Endodermal cell (in vitro differentiated cells): ENCODE measurements around the gene TUBB8. TPM values are rescaled to one million over a fixed set of nuclear protein-coding genes. Genes with fewer than 3 reads are reported as not detected.

Source experiments
- DNase-seq: peaks from one replicate; pipeline ENCODE4 v3.0.0-alpha.2; 2017
- H3K27ac ChIP-seq: 2 replicates; pipeline ENCODE4 v1.5.1; 2013; ENCODE audit warnings: mild to moderate bottlenecking, low read depth, low read length, moderate library complexity
- H3K27me3 ChIP-seq: 2 replicates; pipeline ENCODE4 v1.6.1; 2013; ENCODE audit warnings: mild to moderate bottlenecking, low read length, moderate library complexity; ENCODE audit not compliant: insufficient read depth, control insufficient read depth, poor library complexity, severe bottlenecking
- H3K36me3 ChIP-seq: 2 replicates; pipeline ENCODE4 v1.7.0; 2013; ENCODE audit warnings: mild to moderate bottlenecking, low read length, moderate library complexity; ENCODE audit not compliant: control insufficient read depth, insufficient read depth
- H3K4me1 ChIP-seq: one replicate; pipeline ENCODE4 v1.7.0; 2013; ENCODE audit warnings: low read length; ENCODE audit not compliant: control insufficient read depth, insufficient read depth
- H3K4me3 ChIP-seq: 2 replicates; pipeline ENCODE4 v1.5.1; 2013; ENCODE audit warnings: mild to moderate bottlenecking, low read length, moderate library complexity
- H3K9ac ChIP-seq: 2 replicates; pipeline ENCODE4 v1.6.1; 2013; ENCODE audit warnings: mild to moderate bottlenecking, low read length, moderate library complexity; ENCODE audit not compliant: poor library complexity, severe bottlenecking; ENCODE audit errors: extremely low read depth
- H3K9me3 ChIP-seq: 2 replicates; pipeline ENCODE4 v1.6.1; 2013; ENCODE audit warnings: mild to moderate bottlenecking, low read length, moderate library complexity; ENCODE audit not compliant: control insufficient read depth
- H3K27ac Mint-ChIP-seq: 2 replicates; pipeline ENCODE4 v1.8.0; 2020; ENCODE audit warnings: mixed read lengths
- H3K27me3 Mint-ChIP-seq: 2 replicates; pipeline ENCODE4 v1.8.0; 2021; ENCODE audit warnings: mild to moderate bottlenecking, mixed read lengths; ENCODE audit not compliant: insufficient read depth
- H3K36me3 Mint-ChIP-seq: 2 replicates; pipeline ENCODE4 v1.8.0; 2020; ENCODE audit warnings: low read depth, mixed read lengths
- H3K4me1 Mint-ChIP-seq: 2 replicates; pipeline ENCODE4 v1.8.0; 2020; ENCODE audit warnings: mixed read lengths
- H3K4me3 Mint-ChIP-seq: 2 replicates; pipeline ENCODE4 v1.8.0; 2020; ENCODE audit warnings: mild to moderate bottlenecking, moderate library complexity, mixed read lengths
- H3K9me3 Mint-ChIP-seq: 2 replicates; pipeline ENCODE4 v1.8.0; 2020; ENCODE audit warnings: mild to moderate bottlenecking, mixed read lengths
- CTCF ChIP-seq: fragments of 200-600 bp; sonication (generic); conservative IDR thresholded peaks from 2 replicates; pipeline ENCODE4 v1.5.0; 2021; ENCODE audit warnings: antibody characterized with exemption, mild to moderate bottlenecking
- WGBS, 2 experiments: methylation state at CpG; one replicate each; pipeline versions ENCODE4 v1.1.5 to v1.1.7; 2013; ENCODE audit warnings: missing lambda C conversion rate in 2 of 2, mixed read lengths in 1 of 2; ENCODE audit not compliant: insufficient coverage in 1 of 2, insufficient read length in 1 of 2; 5-methylcytosine and 5-hydroxymethylcytosine counted together
- long read RNA-seq, 4 experiments: library from polyadenylated mRNA in 2 of 4; library from RNA in 1 of 4; library from capped mRNA in 1 of 4; stranded (forward) in 3 of 4; unstranded in 1 of 4; transcript quantifications; one replicate each; pipeline ENCODE4 v2.0.0, GENCODE V29; 2020 to 2021; ENCODE audit warnings: inconsistent platforms in 1 of 4
- polyA plus RNA-seq, 2 experiments: library from polyadenylated mRNA; stranded (reverse); fragments of 50-300 nt; gene quantifications; one replicate each; pipeline ENCODE4 v1.2.3, GENCODE V29; 2013
- total RNA-seq, 2 donors: library from RNA; stranded (reverse); fragmentation: NEBNext Ultra II Directional in 1 of 2; extraction: Animal tissue kit (Norgen Biotek cat#: 25700) in 1 of 2; gene quantifications; 2 replicates in 1 of 2; 3 replicates in 1 of 2; pipeline ENCODE4 v1.2.1, GENCODE V29; 2021

The TUBB8 gene
- 1 to 10 TPM in 1 of 2 donors, under 1 TPM in 1; 0.90 to 1.9 TPM for total RNA-seq
- 0.71 TPM for polyA plus RNA-seq (2013, experiment 1 of 2)
- 0.37 TPM for polyA plus RNA-seq (2013, experiment 2 of 2)
- long read RNA-seq, experiment 1: 0 reads
- long read RNA-seq, experiment 2, partial matches to known transcripts: 1 of 3 reads
- long read RNA-seq, experiment 2, other reads (novel, unspliced or antisense): 2 of 3 reads
- long read RNA-seq, experiment 3, partial matches to known transcripts: 0 of 1 reads
- long read RNA-seq, experiment 3, other reads (novel, unspliced or antisense): 1 of 1 reads
- long read RNA-seq, experiment 4, partial matches to known transcripts: 0 of 1 reads
- long read RNA-seq, experiment 4, other reads (novel, unspliced or antisense): 1 of 1 reads

GRCh38 chr10:48996-49395 is at the start of gene TUBB8:
Gene TUBB8 (minus strand): TSS chr10:49296. CDS start chr10:49238, 58 bp downstream.
- no peak within 1 kb of the TSS for H3K4me3 ChIP-seq
- 89 to 93% methylated on average over 21 to 34 of the region's 34 CpGs for WGBS, 2 experiments
- TF ChIP-seq CTCF: no peak
- no peaks in the 10 kb centered on the region for H3K9me3 ChIP-seq
- no peak within 1 kb of the TSS for H3K9ac ChIP-seq
- H3K27me3 Mint-ChIP-seq: peaks cover 3% of the 10 kb centered on the region
- H3K36me3 Mint-ChIP-seq: no peaks in the 10 kb centered on the region
- H3K36me3 ChIP-seq: no peaks in the 10 kb centered on the region
- no peaks in the 10 kb centered on the region for H3K27me3 ChIP-seq
- no peak within 1 kb of the TSS for H3K27ac ChIP-seq
- H3K4me1 ChIP-seq: no peaks in the 10 kb centered on the region
- H3K9me3 Mint-ChIP-seq: no peaks in the 10 kb centered on the region
- DNase-seq: no peak
- H3K4me3 Mint-ChIP-seq: no peak within 1 kb of the TSS
- H3K4me1 Mint-ChIP-seq: peaks cover 7% of the 10 kb centered on the region
- H3K27ac Mint-ChIP-seq: no peak within 1 kb of the TSS

GRCh38 chr10:96466-96865 is 47.4 kb upstream of the TUBB8 start:
- TF ChIP-seq CTCF: no peak
- Mint-ChIP-seq H3K4me3 (no peak overlapping the region), H3K4me1 (no peaks in the 10 kb centered on the region), H3K27me3 (peaks cover 6% of the 10 kb centered on the region), H3K27ac (no peak overlapping the region), H3K9me3 (peaks cover 44% of the 10 kb centered on the region), H3K36me3 (no peaks in the 10 kb centered on the region)
- Histone ChIP-seq H3K9ac (no peak overlapping the region), H3K27me3 (no peaks in the 10 kb centered on the region), H3K4me3 (no peak overlapping the region), H3K9me3 (peaks cover 33% of the 10 kb centered on the region), H3K27ac (no peak overlapping the region), H3K36me3 (no peaks in the 10 kb centered on the region), H3K4me1 (no peaks in the 10 kb centered on the region)
- DNase-seq: no peak
- WGBS, 2 experiments: 22 to 29% methylated on average over 1 of the region's 1 CpG

- 67 to 70% methylated on average over 1 to 2 of the region's 2 CpGs for WGBS, 2 experiments
- Mint-ChIP-seq H3K4me1 (no peaks in the 10 kb centered on the region), H3K9me3 (peaks cover 44% of the 10 kb centered on the region), H3K4me3 (no peak overlapping the region), H3K27me3 (peaks cover 8% of the 10 kb centered on the region), H3K27ac (no peak overlapping the region), H3K36me3 (no peaks in the 10 kb centered on the region)
- TF ChIP-seq CTCF: no peak
- no peaks in the 10 kb centered on the region for H3K36me3 ChIP-seq
- DNase-seq: no peak
- no peak overlapping the region for H3K9ac ChIP-seq
- no peaks in the 10 kb centered on the region for H3K27me3 ChIP-seq
- H3K4me1 ChIP-seq: no peaks in the 10 kb centered on the region
- H3K4me3 ChIP-seq: no peak overlapping the region
- peaks cover 33% of the 10 kb centered on the region for H3K9me3 ChIP-seq
- H3K27ac ChIP-seq: no peak overlapping the region
These were observed 46.4 kb upstream of the TUBB8 start for GRCh38 chr10:95356-96115.
